Measurements from ENCODE around the gene WDFY1. TPM values are rescaled to one million over a fixed set of nuclear protein-coding genes. Genes with fewer than 3 reads are reported as not detected.

WDFY1 gene
- total and polyA plus RNA-seq, 2 experiments from 2014 or later: 54.5 to 127 TPM

DNA sequence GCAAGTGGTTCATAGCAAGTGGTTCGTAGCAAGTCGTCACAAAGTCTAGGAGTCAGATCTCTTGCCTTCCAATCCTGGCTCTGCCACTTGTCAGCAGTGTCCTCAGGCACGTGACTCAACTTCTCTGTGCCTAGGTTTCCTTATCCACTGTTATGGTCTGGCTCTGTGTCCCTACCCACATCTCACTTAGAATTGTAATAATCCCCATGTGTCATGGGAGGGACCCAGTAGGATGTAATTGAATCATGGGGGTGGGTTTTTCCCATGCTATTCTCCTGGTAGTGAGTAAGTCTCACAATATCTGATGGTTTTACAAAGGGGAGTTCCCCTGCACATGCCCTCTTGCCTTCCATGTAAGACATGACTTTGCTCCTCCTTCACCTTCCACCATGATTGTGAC, 55.9 kb downstream of the WDFY1 start:
- Histone ChIP-seq H3K9me2 (ENCODE audit: insufficient read depth) (no peaks in the 10 kb centered on the region), H3K36me3 (ENCODE audit: insufficient read depth) (peaks cover 27% of the 10 kb centered on the region), H3K4me1 (ENCODE audit: insufficient read depth) (no peaks in the 10 kb centered on the region), H3K4me3 (no peak overlapping the region), H3K27ac (ENCODE audit: low read depth) (no peak overlapping the region), H3K4me2 (no peak overlapping the region), H2AFZ (no peak overlapping the region), H3K27me3 (ENCODE audit: insufficient read depth) (no peaks in the 10 kb centered on the region), H3F3A (replicated peaks; ENCODE audit: low read depth) (no peaks in the 10 kb centered on the region; the same call in 1 of the 2 replicates), H3K79me2 (replicated peaks; ENCODE audit: insufficient read depth) (no peaks in the 10 kb centered on the region), H4K20me1 (replicated peaks; ENCODE audit: insufficient read depth) (no peaks in the 10 kb centered on the region; the same call in 1 of the 2 replicates)
- no peak overlapping the region for H3K4me3 Mint-ChIP-seq
- DNase-seq (ENCODE audit: low spot score): no peak
- no peak for TF ChIP-seq ZNF114 (CRISPR knock-in tag; IDR thresholded peaks at IDR 0.05)
- no peak for TF ChIP-seq ZNF331 (CRISPR knock-in tag; IDR thresholded peaks at IDR 0.05; ENCODE audit: low read depth)
- no peak for TF ChIP-seq ZNF462 (CRISPR knock-in tag; IDR thresholded peaks at IDR 0.05)
- no peak for TF ChIP-seq STAT1 (IDR thresholded peaks at IDR 0.05; ENCODE audit: unreplicated experiment)
- no peaks in the 10 kb centered on the region for H3K9me3 Mint-ChIP-seq
- no peak for ATAC-seq
- H3K27ac Mint-ChIP-seq: no peak overlapping the region
- H3K4me1 Mint-ChIP-seq: no peaks in the 10 kb centered on the region
- peaks cover 2% of the 10 kb centered on the region for H3K27me3 Mint-ChIP-seq (ENCODE audit: insufficient read depth, low read depth, poor library complexity)
- peaks cover 67% of the 10 kb centered on the region for H3K36me3 Mint-ChIP-seq (ENCODE audit: low read depth)

- no peak overlapping the region for H3K4me2 ChIP-seq
- H3K27ac ChIP-seq (ENCODE audit: low read depth): no peak overlapping the region
- no peaks in the 10 kb centered on the region; the same call in 1 of the 2 replicates for H4K20me1 ChIP-seq (replicated peaks; ENCODE audit: insufficient read depth)
- peaks cover 2% of the 10 kb centered on the region for H3K27me3 Mint-ChIP-seq (ENCODE audit: insufficient read depth, low read depth, poor library complexity)
- no peaks in the 10 kb centered on the region for H3K9me3 Mint-ChIP-seq
- no peak overlapping the region for H3K4me3 Mint-ChIP-seq
- H3K9me2 ChIP-seq (ENCODE audit: insufficient read depth): no peaks in the 10 kb centered on the region
- peak overlapping the region; percentile 87 for H3K27ac Mint-ChIP-seq
- peaks cover 60% of the 10 kb centered on the region for H3K36me3 Mint-ChIP-seq (ENCODE audit: low read depth)
- H3K36me3 ChIP-seq (ENCODE audit: insufficient read depth): peaks cover 33% of the 10 kb centered on the region
- H3F3A ChIP-seq (replicated peaks; ENCODE audit: low read depth): no peaks in the 10 kb centered on the region; the same call in 1 of the 2 replicates
- H3K79me2 ChIP-seq (replicated peaks; ENCODE audit: insufficient read depth): no peaks in the 10 kb centered on the region
- H3K4me1 ChIP-seq (ENCODE audit: insufficient read depth): no peaks in the 10 kb centered on the region
- no peak overlapping the region for H3K4me3 ChIP-seq
- no peak for DNase-seq (ENCODE audit: low spot score)
- no peak for ATAC-seq
- H3K4me1 Mint-ChIP-seq: no peaks in the 10 kb centered on the region
- no peak overlapping the region for H2AFZ ChIP-seq
- H3K27me3 ChIP-seq (ENCODE audit: insufficient read depth): no peaks in the 10 kb centered on the region
- TF ChIP-seq JUNB (IDR thresholded peaks at IDR 0.05; ENCODE audit: unreplicated experiment) (no peak), ZNF114 (CRISPR knock-in tag; IDR thresholded peaks at IDR 0.05) (no peak), EZH2 (IDR thresholded peaks at IDR 0.05; ENCODE audit: low read depth, unreplicated experiment) (no peak), EZH2phosphoT487 (IDR thresholded peaks at IDR 0.05; ENCODE audit: unreplicated experiment) (no peak)
- TF ChIP-seq, protein P1, sequence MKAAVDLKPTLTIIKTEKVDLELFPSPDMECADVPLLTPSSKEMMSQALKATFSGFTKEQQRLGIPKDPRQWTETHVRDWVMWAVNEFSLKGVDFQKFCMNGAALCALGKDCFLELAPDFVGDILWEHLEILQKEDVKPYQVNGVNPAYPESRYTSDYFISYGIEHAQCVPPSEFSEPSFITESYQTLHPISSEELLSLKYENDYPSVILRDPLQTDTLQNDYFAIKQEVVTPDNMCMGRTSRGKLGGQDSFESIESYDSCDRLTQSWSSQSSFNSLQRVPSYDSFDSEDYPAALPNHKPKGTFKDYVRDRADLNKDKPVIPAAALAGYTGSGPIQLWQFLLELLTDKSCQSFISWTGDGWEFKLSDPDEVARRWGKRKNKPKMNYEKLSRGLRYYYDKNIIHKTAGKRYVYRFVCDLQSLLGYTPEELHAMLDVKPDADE (IDR thresholded peaks at IDR 0.05): no peak
- TF ChIP-seq, protein P2, sequence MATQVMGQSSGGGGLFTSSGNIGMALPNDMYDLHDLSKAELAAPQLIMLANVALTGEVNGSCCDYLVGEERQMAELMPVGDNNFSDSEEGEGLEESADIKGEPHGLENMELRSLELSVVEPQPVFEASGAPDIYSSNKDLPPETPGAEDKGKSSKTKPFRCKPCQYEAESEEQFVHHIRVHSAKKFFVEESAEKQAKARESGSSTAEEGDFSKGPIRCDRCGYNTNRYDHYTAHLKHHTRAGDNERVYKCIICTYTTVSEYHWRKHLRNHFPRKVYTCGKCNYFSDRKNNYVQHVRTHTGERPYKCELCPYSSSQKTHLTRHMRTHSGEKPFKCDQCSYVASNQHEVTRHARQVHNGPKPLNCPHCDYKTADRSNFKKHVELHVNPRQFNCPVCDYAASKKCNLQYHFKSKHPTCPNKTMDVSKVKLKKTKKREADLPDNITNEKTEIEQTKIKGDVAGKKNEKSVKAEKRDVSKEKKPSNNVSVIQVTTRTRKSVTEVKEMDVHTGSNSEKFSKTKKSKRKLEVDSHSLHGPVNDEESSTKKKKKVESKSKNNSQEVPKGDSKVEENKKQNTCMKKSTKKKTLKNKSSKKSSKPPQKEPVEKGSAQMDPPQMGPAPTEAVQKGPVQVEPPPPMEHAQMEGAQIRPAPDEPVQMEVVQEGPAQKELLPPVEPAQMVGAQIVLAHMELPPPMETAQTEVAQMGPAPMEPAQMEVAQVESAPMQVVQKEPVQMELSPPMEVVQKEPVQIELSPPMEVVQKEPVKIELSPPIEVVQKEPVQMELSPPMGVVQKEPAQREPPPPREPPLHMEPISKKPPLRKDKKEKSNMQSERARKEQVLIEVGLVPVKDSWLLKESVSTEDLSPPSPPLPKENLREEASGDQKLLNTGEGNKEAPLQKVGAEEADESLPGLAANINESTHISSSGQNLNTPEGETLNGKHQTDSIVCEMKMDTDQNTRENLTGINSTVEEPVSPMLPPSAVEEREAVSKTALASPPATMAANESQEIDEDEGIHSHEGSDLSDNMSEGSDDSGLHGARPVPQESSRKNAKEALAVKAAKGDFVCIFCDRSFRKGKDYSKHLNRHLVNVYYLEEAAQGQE (IDR thresholded peaks at IDR 0.05; ENCODE audit: unreplicated experiment): no peak
- TF ChIP-seq, protein P3, sequence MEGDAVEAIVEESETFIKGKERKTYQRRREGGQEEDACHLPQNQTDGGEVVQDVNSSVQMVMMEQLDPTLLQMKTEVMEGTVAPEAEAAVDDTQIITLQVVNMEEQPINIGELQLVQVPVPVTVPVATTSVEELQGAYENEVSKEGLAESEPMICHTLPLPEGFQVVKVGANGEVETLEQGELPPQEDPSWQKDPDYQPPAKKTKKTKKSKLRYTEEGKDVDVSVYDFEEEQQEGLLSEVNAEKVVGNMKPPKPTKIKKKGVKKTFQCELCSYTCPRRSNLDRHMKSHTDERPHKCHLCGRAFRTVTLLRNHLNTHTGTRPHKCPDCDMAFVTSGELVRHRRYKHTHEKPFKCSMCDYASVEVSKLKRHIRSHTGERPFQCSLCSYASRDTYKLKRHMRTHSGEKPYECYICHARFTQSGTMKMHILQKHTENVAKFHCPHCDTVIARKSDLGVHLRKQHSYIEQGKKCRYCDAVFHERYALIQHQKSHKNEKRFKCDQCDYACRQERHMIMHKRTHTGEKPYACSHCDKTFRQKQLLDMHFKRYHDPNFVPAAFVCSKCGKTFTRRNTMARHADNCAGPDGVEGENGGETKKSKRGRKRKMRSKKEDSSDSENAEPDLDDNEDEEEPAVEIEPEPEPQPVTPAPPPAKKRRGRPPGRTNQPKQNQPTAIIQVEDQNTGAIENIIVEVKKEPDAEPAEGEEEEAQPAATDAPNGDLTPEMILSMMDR (conservative IDR thresholded peaks at IDR 0.05; ENCODE audit: low read depth in 2 of 2): no peak
These were observed 56.9 kb downstream of the WDFY1 start for GRCh38 chr2:223888251-223888650.

Measured in GM23338 (cell line).